ENCODE data around the gene MED25.

Gene MED25

DNA sequence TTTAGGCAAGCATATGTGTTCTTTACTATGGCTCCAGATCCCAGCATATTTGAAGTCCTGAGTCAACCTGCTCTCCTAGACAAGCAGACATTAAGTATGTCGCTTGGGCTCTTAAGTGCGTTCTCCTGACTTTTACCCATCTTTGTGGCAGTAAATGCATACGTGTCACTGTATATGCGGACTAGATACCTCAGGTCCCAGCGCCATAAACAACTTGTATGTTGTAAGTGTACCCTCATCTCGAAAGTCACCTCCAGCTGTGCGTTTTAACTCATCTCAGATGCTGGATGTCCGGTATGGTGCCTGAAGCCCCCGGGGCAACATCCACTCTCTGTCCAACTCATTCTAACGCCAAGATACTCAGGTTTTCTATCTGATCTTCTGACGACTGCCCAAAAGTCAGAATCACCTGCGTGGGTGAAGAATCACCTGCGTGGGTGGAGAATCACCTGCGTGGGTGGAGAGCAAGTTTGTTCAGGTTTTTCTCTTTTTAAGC lies 34.6 kb downstream of the MED25 start:
- DNase-seq, result no peak
- no peak overlapping the region for H3K18ac ChIP-seq (ENCODE audit: low read depth in 1 of 2, low read length in 2 of 2)
- WGBS, result 88% methylated on average over 13 of the region's 14 CpGs
- H3K4me1 ChIP-seq (ENCODE audit: control insufficient read depth, insufficient read depth, low read depth, low read length), result peaks cover 37% of the 10 kb centered on the region
- no peak overlapping the region for H2AK5ac ChIP-seq (ENCODE audit: low read length, severe bottlenecking)
- H3K27me3 ChIP-seq (ENCODE audit: control insufficient read depth in 1 of 2, insufficient read depth in 1 of 2, low read length in 2 of 2), result no peaks in the 10 kb centered on the region
- H3K14ac ChIP-seq (ENCODE audit: low read length in 2 of 2), result no peak overlapping the region
- no peak overlapping the region for H3K4ac ChIP-seq (ENCODE audit: low read depth in 1 of 2, low read length in 2 of 2)
- no peak overlapping the region for H4K8ac ChIP-seq (ENCODE audit: low read length)
- H3K27ac ChIP-seq (ENCODE audit: low read length, poor library complexity, severe bottlenecking), result no peak overlapping the region
- peak overlapping the region; percentile 86 for H3K4me2 ChIP-seq (ENCODE audit: low read length, poor library complexity, severe bottlenecking)
- no peak overlapping the region for H2BK5ac ChIP-seq (ENCODE audit: low read depth, low read length, poor library complexity, severe bottlenecking)
- H2BK12ac ChIP-seq (ENCODE audit: low read length in 2 of 2), result no peak overlapping the region
- H3K9me3 ChIP-seq (ENCODE audit: control insufficient read depth, low read length), result no peaks in the 10 kb centered on the region
- H3K36me3 ChIP-seq (ENCODE audit: control insufficient read depth in 1 of 2, insufficient read depth in 2 of 2, low read depth in 1 of 2, low read length in 2 of 2), result peaks cover 28 to 35% of the 10 kb centered on the region in 2 experiments
- H3K9ac ChIP-seq (ENCODE audit: low read length), result peak overlapping the region; percentile 78
- H3K79me1 ChIP-seq (replicated peaks; ENCODE audit: low read length, poor library complexity, severe bottlenecking), result peaks cover 16% of the 10 kb centered on the region
- no peak overlapping the region for H2BK15ac ChIP-seq (ENCODE audit: low read depth, poor library complexity, severe bottlenecking)
- no peak overlapping the region for H2AFZ ChIP-seq (ENCODE audit: low read depth, low read length)
- H3K23ac ChIP-seq (ENCODE audit: low read length in 2 of 2), result peak overlapping the region in 1 of 2 experiments; percentile 81
- H2BK120ac ChIP-seq (ENCODE audit: low read depth, low read length), result no peak overlapping the region
- H4K91ac ChIP-seq (ENCODE audit: low read length), result no peak overlapping the region
- peak overlapping the region in 1 of 2 experiments; percentile 91 for H3K4me3 ChIP-seq (ENCODE audit: insufficient read depth in 1 of 2, low read depth in 1 of 2, low read length in 2 of 2)

- no peak overlapping the region for H3K23ac ChIP-seq (ENCODE audit: low read length in 2 of 2)
- no peak overlapping the region for H4K91ac ChIP-seq (ENCODE audit: low read length)
- H3K27ac ChIP-seq (ENCODE audit: low read length, poor library complexity, severe bottlenecking), result no peak overlapping the region
- no peak overlapping the region for H2BK120ac ChIP-seq (ENCODE audit: low read depth, low read length)
- H2BK12ac ChIP-seq (ENCODE audit: low read length in 2 of 2), result no peak overlapping the region
- H4K8ac ChIP-seq (ENCODE audit: low read length), result no peak overlapping the region
- peaks cover 13% of the 10 kb centered on the region for H3K79me1 ChIP-seq (replicated peaks; ENCODE audit: low read length, poor library complexity, severe bottlenecking)
- H3K27me3 ChIP-seq (ENCODE audit: control insufficient read depth in 1 of 2, insufficient read depth in 1 of 2, low read length in 2 of 2), result no peaks in the 10 kb centered on the region
- no peak overlapping the region for H3K18ac ChIP-seq (ENCODE audit: low read depth in 1 of 2, low read length in 2 of 2)
- no peak for DNase-seq
- H2BK15ac ChIP-seq (ENCODE audit: low read depth, poor library complexity, severe bottlenecking), result no peak overlapping the region
- no peak overlapping the region for H2BK5ac ChIP-seq (ENCODE audit: low read depth, low read length, poor library complexity, severe bottlenecking)
- H3K36me3 ChIP-seq (ENCODE audit: control insufficient read depth in 1 of 2, insufficient read depth in 2 of 2, low read depth in 1 of 2, low read length in 2 of 2), result peaks cover 39 to 47% of the 10 kb centered on the region in 2 experiments
- H3K4me2 ChIP-seq (ENCODE audit: low read length, poor library complexity, severe bottlenecking), result no peak overlapping the region
- no peak overlapping the region for H2AK5ac ChIP-seq (ENCODE audit: low read length, severe bottlenecking)
- H3K14ac ChIP-seq (ENCODE audit: low read length in 2 of 2), result no peak overlapping the region
- no peak overlapping the region for H3K9ac ChIP-seq (ENCODE audit: low read length)
- H3K4ac ChIP-seq (ENCODE audit: low read depth in 1 of 2, low read length in 2 of 2), result no peak overlapping the region
- peaks cover 44% of the 10 kb centered on the region for H3K4me1 ChIP-seq (ENCODE audit: control insufficient read depth, insufficient read depth, low read depth, low read length)
- no peak overlapping the region for H2AFZ ChIP-seq (ENCODE audit: low read depth, low read length)
- H3K4me3 ChIP-seq (ENCODE audit: insufficient read depth in 1 of 2, low read depth in 1 of 2, low read length in 2 of 2), result no peak overlapping the region
- WGBS, result 92% methylated on average over 9 of the region's 10 CpGs
- no peaks in the 10 kb centered on the region for H3K9me3 ChIP-seq (ENCODE audit: control insufficient read depth, low read length)
Observed at GRCh38 chr19:49853852-49854377, 35.8 kb downstream of the MED25 start.

DNA sequence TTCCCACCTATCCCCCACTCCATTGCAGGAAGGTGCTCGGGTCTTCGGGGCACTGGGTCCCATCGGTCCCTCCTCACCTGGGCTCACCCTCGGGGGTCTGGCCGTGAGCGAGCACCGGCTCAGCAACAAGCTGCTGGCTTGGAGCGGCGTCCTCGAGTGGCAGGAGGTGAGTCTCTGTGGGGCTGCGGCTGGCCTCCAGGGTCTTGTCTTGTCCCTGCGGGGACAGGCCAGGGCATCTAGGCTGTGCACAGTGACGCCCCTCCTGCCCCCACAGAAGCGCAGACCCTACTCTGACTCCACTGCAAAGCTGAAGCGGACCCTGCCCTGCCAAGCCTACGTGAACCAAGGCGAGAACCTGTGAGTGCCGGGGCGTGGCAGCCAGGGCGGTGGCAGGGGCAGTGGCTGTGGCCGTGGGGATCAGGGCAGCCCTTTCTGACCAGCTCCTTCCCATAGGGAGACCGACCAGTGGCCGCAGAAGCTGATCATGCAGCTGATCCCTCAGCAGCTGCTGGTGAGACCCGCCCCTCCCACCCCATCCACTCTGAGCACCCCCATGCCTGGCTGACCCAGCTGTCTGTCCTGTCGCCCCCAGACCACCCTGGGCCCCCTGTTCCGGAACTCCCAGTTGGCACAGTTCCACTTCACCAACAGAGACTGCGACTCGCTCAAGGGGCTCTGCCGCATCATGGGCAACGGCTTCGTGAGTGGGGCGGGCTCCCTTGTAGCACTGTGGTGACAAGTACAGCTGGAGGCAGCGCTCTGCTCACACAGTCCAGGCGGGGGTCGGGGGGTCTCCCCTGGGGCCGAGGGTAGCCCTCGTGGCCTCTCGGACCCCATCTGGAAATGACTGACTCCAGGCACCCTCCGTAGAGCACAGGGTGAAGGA lies 36.5 kb downstream of the MED25 start:
- H3K9ac ChIP-seq (ENCODE audit: low read length), result no peak overlapping the region
- H2BK15ac ChIP-seq (ENCODE audit: low read depth, poor library complexity, severe bottlenecking), result no peak overlapping the region
- no peak overlapping the region for H4K91ac ChIP-seq (ENCODE audit: low read length)
- H3K27ac ChIP-seq (ENCODE audit: low read length, poor library complexity, severe bottlenecking), result no peak overlapping the region
- H2BK12ac ChIP-seq (ENCODE audit: low read length in 2 of 2), result no peak overlapping the region
- no peak overlapping the region for H2AK5ac ChIP-seq (ENCODE audit: low read length, severe bottlenecking)
- no peak overlapping the region for H3K4me2 ChIP-seq (ENCODE audit: low read length, poor library complexity, severe bottlenecking)
- no peak overlapping the region for H3K14ac ChIP-seq (ENCODE audit: low read length in 2 of 2)
- no peak overlapping the region for H3K4ac ChIP-seq (ENCODE audit: low read depth in 1 of 2, low read length in 2 of 2)
- no peak overlapping the region for H3K18ac ChIP-seq (ENCODE audit: low read depth in 1 of 2, low read length in 2 of 2)
- 96% methylated on average over 39 of the region's 39 CpGs for WGBS
- DNase-seq, result no peak
- peaks cover 11% of the 10 kb centered on the region for H3K79me1 ChIP-seq (replicated peaks; ENCODE audit: low read length, poor library complexity, severe bottlenecking)
- H3K4me1 ChIP-seq (ENCODE audit: control insufficient read depth, insufficient read depth, low read depth, low read length), result peaks cover 48% of the 10 kb centered on the region
- H3K9me3 ChIP-seq (ENCODE audit: control insufficient read depth, low read length), result no peaks in the 10 kb centered on the region
- no peak overlapping the region for H2BK120ac ChIP-seq (ENCODE audit: low read depth, low read length)
- H2AFZ ChIP-seq (ENCODE audit: low read depth, low read length), result no peak overlapping the region
- H3K4me3 ChIP-seq (ENCODE audit: insufficient read depth in 1 of 2, low read depth in 1 of 2, low read length in 2 of 2), result no peak overlapping the region
- H4K8ac ChIP-seq (ENCODE audit: low read length), result no peak overlapping the region
- no peaks in the 10 kb centered on the region for H3K27me3 ChIP-seq (ENCODE audit: control insufficient read depth in 1 of 2, insufficient read depth in 1 of 2, low read length in 2 of 2)
- H2BK5ac ChIP-seq (ENCODE audit: low read depth, low read length, poor library complexity, severe bottlenecking), result no peak overlapping the region
- no peak overlapping the region for H3K23ac ChIP-seq (ENCODE audit: low read length in 2 of 2)
- peaks cover 39 to 53% of the 10 kb centered on the region in 2 experiments for H3K36me3 ChIP-seq (ENCODE audit: control insufficient read depth in 1 of 2, insufficient read depth in 2 of 2, low read depth in 1 of 2, low read length in 2 of 2)

GRCh38 chr19:49855277-49855675 lies 37.2 kb downstream of the MED25 start:
- H2BK5ac ChIP-seq (ENCODE audit: low read depth, low read length, poor library complexity, severe bottlenecking), result no peak overlapping the region

More at GRCh38 chr19:49855277-49855675, 37.2 kb downstream of the MED25 start:
- no peak overlapping the region for H3K27ac ChIP-seq (ENCODE audit: low read length, poor library complexity, severe bottlenecking)
- WGBS, result 94% methylated on average over 12 of the region's 12 CpGs
- no peak for DNase-seq
- peaks cover 44 to 59% of the 10 kb centered on the region in 2 experiments for H3K36me3 ChIP-seq (ENCODE audit: control insufficient read depth in 1 of 2, insufficient read depth in 2 of 2, low read depth in 1 of 2, low read length in 2 of 2)
- no peak overlapping the region for H3K14ac ChIP-seq (ENCODE audit: low read length in 2 of 2)
- H3K9me3 ChIP-seq (ENCODE audit: control insufficient read depth, low read length), result no peaks in the 10 kb centered on the region
- H4K8ac ChIP-seq (ENCODE audit: low read length), result no peak overlapping the region
- peaks cover 50% of the 10 kb centered on the region for H3K4me1 ChIP-seq (ENCODE audit: control insufficient read depth, insufficient read depth, low read depth, low read length)
- no peak overlapping the region for H2AFZ ChIP-seq (ENCODE audit: low read depth, low read length)
- no peak overlapping the region for H3K4ac ChIP-seq (ENCODE audit: low read depth in 1 of 2, low read length in 2 of 2)
- no peak overlapping the region for H2BK12ac ChIP-seq (ENCODE audit: low read length in 2 of 2)
- no peak overlapping the region for H2BK15ac ChIP-seq (ENCODE audit: low read depth, poor library complexity, severe bottlenecking)
- no peak overlapping the region for H2AK5ac ChIP-seq (ENCODE audit: low read length, severe bottlenecking)
- no peak overlapping the region for H3K23ac ChIP-seq (ENCODE audit: low read length in 2 of 2)
- peak overlapping the region; percentile 43 for H4K91ac ChIP-seq (ENCODE audit: low read length)
- H2BK120ac ChIP-seq (ENCODE audit: low read depth, low read length), result no peak overlapping the region
- H3K4me3 ChIP-seq (ENCODE audit: insufficient read depth in 1 of 2, low read depth in 1 of 2, low read length in 2 of 2), result no peak overlapping the region
- no peak overlapping the region for H3K18ac ChIP-seq (ENCODE audit: low read depth in 1 of 2, low read length in 2 of 2)
- H3K27me3 ChIP-seq (ENCODE audit: control insufficient read depth in 1 of 2, insufficient read depth in 1 of 2, low read length in 2 of 2), result no peaks in the 10 kb centered on the region
- H3K9ac ChIP-seq (ENCODE audit: low read length), result no peak overlapping the region
- H3K4me2 ChIP-seq (ENCODE audit: low read length, poor library complexity, severe bottlenecking), result no peak overlapping the region
- peaks cover 6% of the 10 kb centered on the region for H3K79me1 ChIP-seq (replicated peaks; ENCODE audit: low read length, poor library complexity, severe bottlenecking)
